Peyer's patch (tissue), 4 donors: ENCODE results near the gene RAN. TPM values are rescaled to one million over a fixed set of nuclear protein-coding genes. Genes with fewer than 3 reads are reported as not detected.

ENCODE experiments used
- DNase-seq, 3 donors: peaks; one replicate each; pipeline ENCODE4 v3.0.0-alpha.2; 2017 to 2019
- H3K27ac ChIP-seq, 4 donors: fragments of 200-600 bp; sonication (generic); one replicate each; pipeline ENCODE4 v1.5.1; 2016 to 2019
- H3K27me3 ChIP-seq, 2 donors: fragments of 200-600 bp; sonication (generic); one replicate each; pipeline ENCODE4 v1.5.1; 2019
- H3K36me3 ChIP-seq, 3 donors: fragments of 200-600 bp; sonication (generic); one replicate each; pipeline ENCODE4 v1.5.1; 2016 to 2019
- H3K4me1 ChIP-seq, 4 donors: fragments of 200-600 bp; sonication (generic); one replicate each; pipeline ENCODE4 v1.5.1; 2016 to 2019
- H3K4me3 ChIP-seq, 4 donors: fragments of 200-600 bp; sonication (generic); 1 replicate in 3 of 4; 2 replicates in 1 of 4; pipeline ENCODE4 v1.5.1; 2016 to 2019; ENCODE audit warnings: mild to moderate bottlenecking in 1 of 4
- H3K9me3 ChIP-seq, 4 donors: fragments of 200-600 bp; sonication (generic); one replicate each; pipeline ENCODE4 v1.5.1; 2016 to 2019; ENCODE audit warnings: mild to moderate bottlenecking in 1 of 4
- CTCF ChIP-seq, 6 experiments: fragments of 450-650 bp in 4 of 6; fragments of 200-600 bp in 2 of 6; sonication (generic) in 1 of 6; IDR thresholded peaks; one replicate each; pipeline ENCODE4 v1.5.1; 2017 to 2019; ENCODE audit warnings: antibody characterized with exemption in 6 of 6, mild to moderate bottlenecking in 3 of 6, moderate library complexity in 1 of 6
- POLR2A ChIP-seq, 2 donors: fragments of 450-650 bp; IDR thresholded peaks; one replicate each; pipeline ENCODE4 v1.5.1; 2017; ENCODE audit warnings: antibody characterized with exemption in 2 of 2, mild to moderate bottlenecking in 2 of 2, moderate library complexity in 2 of 2
- total RNA-seq, 4 donors: library from RNA; depleted of rRNA; stranded (reverse); fragments of >200 nt; gene quantifications; one replicate each; pipeline ENCODE4 v1.1.0, GENCODE V29; 2016

RAN gene
- total RNA-seq: 100 to 1,000 TPM in 2 of 4 donors, 10 to 100 TPM in 2; 48.4 to 154 (median 114) TPM

GRCh38 chr12:130871286-130872178 is at the start of gene RAN:
RAN (plus strand) TSS chr12:130872066; CDS start chr12:130872594, 528 bp downstream.
- H3K9me3 ChIP-seq: no peaks in the 10 kb centered on the region
- H3K4me3 ChIP-seq: peak within 1 kb of the TSS; percentile 92 to 99 (median 98)
- DNase-seq: peak; percentile 85 to 96 (median 94)
- peaks cover 0 to 30% (median 0%) of the 10 kb centered on the region in 3 donors for H3K36me3 ChIP-seq
- H3K27me3 ChIP-seq: no peaks in the 10 kb centered on the region
- peaks cover 0 to 21% (median 6%) of the 10 kb centered on the region in 4 donors for H3K4me1 ChIP-seq
- TF ChIP-seq CTCF (IDR thresholded peaks at IDR 0.05): peak in 1 of 6 experiments; percentile 6
- no peak for TF ChIP-seq POLR2A (IDR thresholded peaks at IDR 0.05)
- H3K27ac ChIP-seq: peak within 1 kb of the TSS; percentile 95 to 97 (median 96)

GRCh38 chr12:130825771-130826150 is 46.1 kb upstream of the RAN start:
- H3K4me1 ChIP-seq: no peaks in the 10 kb centered on the region
- TF ChIP-seq CTCF (IDR thresholded peaks at IDR 0.05) (no peak), POLR2A (IDR thresholded peaks at IDR 0.05) (no peak)
- no peak overlapping the region for H3K27ac ChIP-seq
- no peak for DNase-seq
- H3K9me3 ChIP-seq: no peaks in the 10 kb centered on the region
- H3K36me3 ChIP-seq: peaks cover 0 to 3% (median 0%) of the 10 kb centered on the region in 3 donors
- no peaks in the 10 kb centered on the region for H3K27me3 ChIP-seq
- no peak overlapping the region for H3K4me3 ChIP-seq

- Histone ChIP-seq H3K9me3 (no peaks in the 10 kb centered on the region), H3K27me3 (no peaks in the 10 kb centered on the region), H3K4me1 (peaks cover 0 to 5% (median 0%) of the 10 kb centered on the region in 4 donors), H3K27ac (no peak overlapping the region), H3K4me3 (no peak overlapping the region), H3K36me3 (peaks cover 0 to 2% (median 0%) of the 10 kb centered on the region in 3 donors)
- TF ChIP-seq CTCF (IDR thresholded peaks at IDR 0.05) (peak; percentile 41 to 65 (median 64)), POLR2A (IDR thresholded peaks at IDR 0.05) (no peak)
- peak; percentile 39 to 73 (median 70) for DNase-seq
Measured at GRCh38 chr12:130826151-130826801, 45.6 kb upstream of the RAN start.

GRCh38 chr12:130827432-130827831 is 44.4 kb upstream of the RAN start:
- H3K27ac ChIP-seq: peak overlapping the region in 2 of 4 donors; percentile 25 to 34
- no peaks in the 10 kb centered on the region for H3K36me3 ChIP-seq
- H3K4me1 ChIP-seq: peaks cover 0 to 7% (median 0%) of the 10 kb centered on the region in 4 donors
- TF ChIP-seq POLR2A (IDR thresholded peaks at IDR 0.05) (no peak), CTCF (IDR thresholded peaks at IDR 0.05) (no peak)
- no peak overlapping the region for H3K4me3 ChIP-seq
- no peaks in the 10 kb centered on the region for H3K9me3 ChIP-seq
- DNase-seq: no peak
- H3K27me3 ChIP-seq: no peaks in the 10 kb centered on the region

- no peak for DNase-seq
- no peaks in the 10 kb centered on the region for H3K36me3 ChIP-seq
- H3K4me1 ChIP-seq: peaks cover 0 to 13% (median 0%) of the 10 kb centered on the region in 4 donors
- no peak overlapping the region for H3K27ac ChIP-seq
- H3K9me3 ChIP-seq: no peaks in the 10 kb centered on the region
- H3K27me3 ChIP-seq: no peaks in the 10 kb centered on the region
- no peak overlapping the region for H3K4me3 ChIP-seq
- no peak for TF ChIP-seq CTCF (IDR thresholded peaks at IDR 0.05)
- no peak for TF ChIP-seq POLR2A (IDR thresholded peaks at IDR 0.05)
Measured at GRCh38 chr12:130828895-130829294, 43.0 kb upstream of the RAN start.
